Stomach smooth muscle (tissue), 2 donors: ENCODE measurements around the gene AARS1.
"Not testable (repeated sequence)": the region's sequence is repeated elsewhere in the genome, so short reads cannot be mapped to it uniquely, and the experiment has no call there.

Source experiments
- H3K27ac ChIP-seq: one replicate; pipeline ENCODE4 v1.7.0; 2013; ENCODE audit warnings: mild to moderate bottlenecking, low read length, inconsistent platforms
- H3K27me3 ChIP-seq, 2 donors: one replicate each; pipeline ENCODE4 v1.7.0; 2013; ENCODE audit warnings: low read length in 2 of 2; ENCODE audit not compliant: insufficient read depth in 2 of 2, control insufficient read depth in 1 of 2
- H3K36me3 ChIP-seq, 2 donors: one replicate each; pipeline ENCODE4 v1.7.0; 2013; ENCODE audit warnings: low read length in 2 of 2; ENCODE audit not compliant: control insufficient read depth in 2 of 2, insufficient read depth in 2 of 2
- H3K4me1 ChIP-seq: one replicate; pipeline ENCODE4 v1.7.0; 2013; ENCODE audit warnings: low read length; ENCODE audit not compliant: control insufficient read depth, insufficient read depth
- H3K4me3 ChIP-seq, 2 donors: one replicate each; pipeline ENCODE4 v1.7.0; 2013; ENCODE audit warnings: low read length in 2 of 2
- H3K9ac ChIP-seq, 2 donors: one replicate each; pipeline ENCODE4 v1.7.0; 2013; ENCODE audit warnings: low read length in 2 of 2, mild to moderate bottlenecking in 1 of 2
- H3K9me3 ChIP-seq, 2 donors: one replicate each; pipeline ENCODE4 v1.7.0; 2013; ENCODE audit warnings: low read length in 2 of 2; ENCODE audit not compliant: control insufficient read depth in 2 of 2
- donor health status: healthy.
- donor health status: Pancreatic carcinoma.

AARS1 gene

GRCh38 chr16:70289229-70290094 is at the start of gene AARS1:
Gene AARS1 (minus strand): TSS chr16:70289506. CDS start chr16:70282763, 6,743 bp downstream.
- peak within 1 kb of the TSS; percentile 96 to 98 for H3K9ac ChIP-seq
- H3K9me3 ChIP-seq, result no peaks in the 10 kb centered on the region
- peak within 1 kb of the TSS; percentile 90 for H3K4me3 ChIP-seq
- peak within 1 kb of the TSS; percentile 88 for H3K27ac ChIP-seq
- no peaks in the 10 kb centered on the region for H3K27me3 ChIP-seq
- H3K36me3 ChIP-seq, result no peaks in the 10 kb centered on the region
- H3K4me1 ChIP-seq, result peaks cover 3% of the 10 kb centered on the region

- Histone ChIP-seq H3K27ac (no peak overlapping the region), H3K9me3 (no peaks in the 10 kb centered on the region), H3K4me1 (no peaks in the 10 kb centered on the region), H3K36me3 (peaks cover 9 to 13% of the 10 kb centered on the region in 2 donors), H3K4me3 (no peak overlapping the region), H3K9ac (no peak overlapping the region), H3K27me3 (no peaks in the 10 kb centered on the region)
These were observed 48.5 kb upstream of the AARS1 start for GRCh38 chr16:70337814-70338213.

- peaks cover 23 to 24% of the 10 kb centered on the region in 2 donors for H3K36me3 ChIP-seq
- H3K4me3 ChIP-seq, H3K9ac ChIP-seq, H3K4me1 ChIP-seq, H3K27ac ChIP-seq, H3K9me3 ChIP-seq, H3K27me3 ChIP-seq: not testable (repeated sequence)
These were observed 43.4 kb upstream of the AARS1 start for GRCh38 chr16:70332728-70333127.

- Histone ChIP-seq H3K36me3 (peaks cover 23 to 24% of the 10 kb centered on the region in 2 donors), H3K4me3 (no peak overlapping the region), H3K27ac (no peak overlapping the region), H3K4me1 (no peaks in the 10 kb centered on the region), H3K9me3 (no peaks in the 10 kb centered on the region), H3K9ac (no peak overlapping the region), H3K27me3 (no peaks in the 10 kb centered on the region)
These were observed 42.5 kb upstream of the AARS1 start for GRCh38 chr16:70331588-70332358.

GRCh38 chr16:70331091-70331490 is 41.8 kb upstream of the AARS1 start:
- H3K9ac ChIP-seq, result no peak overlapping the region
- no peaks in the 10 kb centered on the region for H3K27me3 ChIP-seq
- H3K4me3 ChIP-seq, result no peak overlapping the region
- no peak overlapping the region for H3K27ac ChIP-seq
- no peaks in the 10 kb centered on the region for H3K9me3 ChIP-seq
- peaks cover 23 to 24% of the 10 kb centered on the region in 2 donors for H3K36me3 ChIP-seq
- H3K4me1 ChIP-seq, result no peaks in the 10 kb centered on the region

GRCh38 chr16:70324998-70325747 is 35.9 kb upstream of the AARS1 start:
- Histone ChIP-seq H3K9ac (no peak overlapping the region), H3K4me3 (no peak overlapping the region), H3K27ac (no peak overlapping the region), H3K4me1 (no peaks in the 10 kb centered on the region), H3K36me3 (peaks cover 24 to 26% of the 10 kb centered on the region in 2 donors), H3K27me3 (no peaks in the 10 kb centered on the region), H3K9me3 (no peaks in the 10 kb centered on the region)

- Histone ChIP-seq H3K27ac (no peak overlapping the region), H3K27me3 (no peaks in the 10 kb centered on the region), H3K4me1 (no peaks in the 10 kb centered on the region), H3K9me3 (no peaks in the 10 kb centered on the region), H3K9ac (no peak overlapping the region), H3K4me3 (no peak overlapping the region), H3K36me3 (peaks cover 23 to 24% of the 10 kb centered on the region in 2 donors)
These were observed 30.8 kb upstream of the AARS1 start for GRCh38 chr16:70320121-70320520.

- H3K36me3 ChIP-seq, H3K9ac ChIP-seq, H3K27me3 ChIP-seq, H3K4me1 ChIP-seq, H3K9me3 ChIP-seq, H3K4me3 ChIP-seq, H3K27ac ChIP-seq: not testable (repeated sequence)
These were observed 18.4 kb upstream of the AARS1 start for GRCh38 chr16:70307726-70308125.

GRCh38 chr16:70306880-70307279 is 17.6 kb upstream of the AARS1 start:
- Histone ChIP-seq H3K36me3 (no peaks in the 10 kb centered on the region), H3K9me3 (no peaks in the 10 kb centered on the region), H3K27ac (no peak overlapping the region), H3K4me1 (no peaks in the 10 kb centered on the region), H3K27me3 (no peaks in the 10 kb centered on the region), H3K9ac (no peak overlapping the region), H3K4me3 (no peak overlapping the region)

GRCh38 chr16:70304892-70305448 is 15.7 kb upstream of the AARS1 start:
- no peak overlapping the region for H3K9ac ChIP-seq
- H3K9me3 ChIP-seq, result peaks cover 3% of the 10 kb centered on the region in 2 donors
- no peaks in the 10 kb centered on the region for H3K36me3 ChIP-seq
- H3K27me3 ChIP-seq, result no peaks in the 10 kb centered on the region
- H3K4me3 ChIP-seq, result no peak overlapping the region
- no peaks in the 10 kb centered on the region for H3K4me1 ChIP-seq
- no peak overlapping the region for H3K27ac ChIP-seq
